Neutrophil (primary cell): ENCODE results near the gene TSPAN11.

Source experiments
- H3K27ac ChIP-seq: fragments of 200-600 bp; sonication (generic); 2 replicates; pipeline ENCODE4 v1.5.1; 2016; ENCODE audit warnings: mild to moderate bottlenecking, moderate library complexity
- H3K27me3 ChIP-seq: fragments of 200-600 bp; sonication (generic); 2 replicates; pipeline ENCODE4 v1.6.0; 2016; ENCODE audit warnings: mild to moderate bottlenecking
- H3K36me3 ChIP-seq: fragments of 200-600 bp; sonication (generic); 2 replicates; pipeline ENCODE4 v1.5.1; 2017
- H3K4me1 ChIP-seq, 2 experiments: fragments of 200-600 bp in 1 of 2; sonication (generic) in 1 of 2; 1 replicate in 1 of 2; 2 replicates in 1 of 2; pipeline versions ENCODE4 v1.5.1 to v1.6.1; 2013 to 2016; ENCODE audit warnings: low read depth in 1 of 2, low read length in 1 of 2, mild to moderate bottlenecking in 1 of 2, moderate library complexity in 1 of 2; ENCODE audit not compliant: control insufficient read depth in 1 of 2, insufficient read depth in 1 of 2
- H3K4me3 ChIP-seq, 2 experiments: fragments of 200-600 bp in 1 of 2; sonication (generic) in 1 of 2; 1 replicate in 1 of 2; 2 replicates in 1 of 2; pipeline ENCODE4 v1.5.1; 2013 to 2016; ENCODE audit warnings: low read depth in 1 of 2, low read length in 1 of 2, mild to moderate bottlenecking in 1 of 2, moderate library complexity in 1 of 2
- H3K9me3 ChIP-seq: fragments of 200-600 bp; sonication (generic); 2 replicates; pipeline ENCODE4 v1.5.1; 2016
- CTCF ChIP-seq: fragments of 200-600 bp; sonication (generic); IDR thresholded peaks from 2 replicates; pipeline ENCODE4 v1.5.1; 2016; ENCODE audit warnings: antibody characterized with exemption

Gene TSPAN11

GRCh38 chr12:31006416-31007152 lies 80.0 kb downstream of the TSPAN11 start:
- no peak for TF ChIP-seq CTCF
- Histone ChIP-seq H3K4me3 (no peak overlapping the region), H3K27ac (no peak overlapping the region), H3K4me1 (no peaks in the 10 kb centered on the region), H3K27me3 (no peaks in the 10 kb centered on the region), H3K9me3 (no peaks in the 10 kb centered on the region), H3K36me3 (no peaks in the 10 kb centered on the region)

- Histone ChIP-seq H3K9me3 (no peaks in the 10 kb centered on the region), H3K36me3 (no peaks in the 10 kb centered on the region), H3K4me3 (no peak overlapping the region), H3K27me3 (no peaks in the 10 kb centered on the region), H3K4me1 (no peaks in the 10 kb centered on the region), H3K27ac (no peak overlapping the region)
- TF ChIP-seq CTCF: no peak
Observed at GRCh38 chr12:31007153-31007495, 80.6 kb downstream of the TSPAN11 start.

GRCh38 chr12:31007636-31008175 lies 81.2 kb downstream of the TSPAN11 start:
- no peak overlapping the region for H3K4me3 ChIP-seq
- no peak for TF ChIP-seq CTCF
- no peaks in the 10 kb centered on the region for H3K9me3 ChIP-seq
- H3K4me1 ChIP-seq: no peaks in the 10 kb centered on the region
- no peak overlapping the region for H3K27ac ChIP-seq
- H3K27me3 ChIP-seq: no peaks in the 10 kb centered on the region
- no peaks in the 10 kb centered on the region for H3K36me3 ChIP-seq

- Histone ChIP-seq H3K36me3 (no peaks in the 10 kb centered on the region), H3K4me3 (no peak overlapping the region), H3K9me3 (no peaks in the 10 kb centered on the region), H3K4me1 (no peaks in the 10 kb centered on the region), H3K27ac (no peak overlapping the region), H3K27me3 (no peaks in the 10 kb centered on the region)
- TF ChIP-seq CTCF: no peak
Observed at GRCh38 chr12:31008241-31008761, 81.8 kb downstream of the TSPAN11 start.

- Histone ChIP-seq H3K27me3 (no peaks in the 10 kb centered on the region), H3K9me3 (no peaks in the 10 kb centered on the region), H3K4me1 (no peaks in the 10 kb centered on the region), H3K36me3 (no peaks in the 10 kb centered on the region), H3K27ac (no peak overlapping the region), H3K4me3 (no peak overlapping the region)
- TF ChIP-seq CTCF: no peak
Observed at GRCh38 chr12:31008961-31009840, 82.7 kb downstream of the TSPAN11 start.
